Kidney glomerular epithelial cell (primary cell): Measurements from ENCODE around the gene GDF11.

Source experiments
- DNase-seq: peaks from one replicate; lab custom pipeline; 2025; lab: John Stamatoyannopoulos, UW

GDF11 gene

DNA sequence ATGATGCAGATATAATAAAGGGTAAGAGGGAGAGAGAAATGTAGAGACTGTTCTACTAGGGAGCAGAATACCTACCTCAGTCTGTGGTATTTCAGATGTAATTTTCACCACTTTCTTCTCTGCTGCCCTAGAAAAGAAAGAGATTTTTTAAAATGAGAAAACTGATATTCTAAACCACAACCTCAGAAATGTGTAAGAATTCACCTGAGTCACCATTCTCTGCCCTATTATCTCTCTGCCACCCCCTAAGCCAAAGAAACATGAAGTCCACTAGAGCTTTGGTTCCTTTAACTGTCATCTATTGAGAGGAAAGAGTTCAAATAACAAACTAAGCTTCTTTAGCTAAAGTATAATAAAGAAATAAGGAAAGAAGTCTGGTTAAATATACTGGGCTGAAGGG is 53.0 kb downstream of the GDF11 start:
- DNase-seq, result no peak

DNA sequence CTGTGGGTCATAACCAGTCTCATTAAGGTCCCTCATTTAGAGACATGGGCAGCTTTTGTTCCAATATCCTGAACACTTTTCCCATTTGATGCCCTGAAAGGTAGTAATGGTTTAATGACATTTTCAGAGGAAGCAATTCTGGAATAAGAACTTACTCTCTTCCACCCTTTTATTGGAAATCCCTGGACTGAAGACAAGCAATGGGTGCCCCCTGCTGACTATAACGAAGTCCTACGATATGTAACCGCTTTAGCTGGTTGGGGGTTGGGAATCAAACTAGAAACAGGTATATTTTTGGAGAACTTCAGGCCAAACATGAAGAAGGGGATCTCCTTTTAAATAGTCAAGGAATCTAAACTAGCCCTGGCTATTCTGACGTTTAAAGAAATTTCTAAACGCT is 54.1 kb downstream of the GDF11 start:
- no peak for DNase-seq

DNA sequence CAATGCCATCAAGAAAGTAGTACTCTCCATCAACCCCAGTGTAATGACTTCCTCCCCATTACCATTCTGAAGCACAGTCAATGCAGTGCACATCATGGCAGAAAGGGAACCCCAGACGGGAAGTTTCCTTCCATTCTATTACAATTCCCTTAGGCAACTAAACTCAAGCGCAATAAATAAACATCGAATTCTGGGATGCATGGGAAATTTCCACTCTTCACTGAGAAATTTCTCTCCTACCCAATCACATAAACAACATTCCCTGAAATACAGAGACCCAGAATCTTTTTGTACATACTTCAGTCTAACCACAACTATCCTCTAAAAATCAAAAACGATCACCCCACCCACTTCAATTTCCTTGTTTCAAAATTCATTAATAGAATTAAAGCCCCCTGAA is 54.6 kb downstream of the GDF11 start:
- no peak for DNase-seq
